KOPT-K1 (cell line): Measurements from ENCODE around the gene KCNH4.
A peak's percentile ranks its signal among the peaks of the same experiment; 100 is the strongest.
"Not testable (repeated sequence)": the region's sequence is repeated elsewhere in the genome, so short reads cannot be mapped to it uniquely, and the experiment has no call there.

Experiments
- H3K27ac ChIP-seq: fragments of 200-600 bp; sonication (generic); 2 replicates; pipeline ENCODE4 v1.5.1; 2016; ENCODE audit warnings: antibody characterized with exemption, mild to moderate bottlenecking, low read depth, low read length; ENCODE audit not compliant: poor library complexity, severe bottlenecking
- H3K36me3 ChIP-seq: fragments of 200-600 bp; sonication (generic); 2 replicates; pipeline ENCODE4 v1.5.1; 2017; ENCODE audit warnings: antibody characterized with exemption, mild to moderate bottlenecking, low read length, moderate library complexity; ENCODE audit not compliant: insufficient read depth
- H3K9me3 ChIP-seq: fragments of 200-600 bp; sonication (generic); 2 replicates; pipeline ENCODE4 v1.5.1; 2017; ENCODE audit warnings: antibody characterized with exemption, low read length, mild to moderate bottlenecking; ENCODE audit not compliant: insufficient read depth, poor library complexity, severe bottlenecking

Gene KCNH4

DNA sequence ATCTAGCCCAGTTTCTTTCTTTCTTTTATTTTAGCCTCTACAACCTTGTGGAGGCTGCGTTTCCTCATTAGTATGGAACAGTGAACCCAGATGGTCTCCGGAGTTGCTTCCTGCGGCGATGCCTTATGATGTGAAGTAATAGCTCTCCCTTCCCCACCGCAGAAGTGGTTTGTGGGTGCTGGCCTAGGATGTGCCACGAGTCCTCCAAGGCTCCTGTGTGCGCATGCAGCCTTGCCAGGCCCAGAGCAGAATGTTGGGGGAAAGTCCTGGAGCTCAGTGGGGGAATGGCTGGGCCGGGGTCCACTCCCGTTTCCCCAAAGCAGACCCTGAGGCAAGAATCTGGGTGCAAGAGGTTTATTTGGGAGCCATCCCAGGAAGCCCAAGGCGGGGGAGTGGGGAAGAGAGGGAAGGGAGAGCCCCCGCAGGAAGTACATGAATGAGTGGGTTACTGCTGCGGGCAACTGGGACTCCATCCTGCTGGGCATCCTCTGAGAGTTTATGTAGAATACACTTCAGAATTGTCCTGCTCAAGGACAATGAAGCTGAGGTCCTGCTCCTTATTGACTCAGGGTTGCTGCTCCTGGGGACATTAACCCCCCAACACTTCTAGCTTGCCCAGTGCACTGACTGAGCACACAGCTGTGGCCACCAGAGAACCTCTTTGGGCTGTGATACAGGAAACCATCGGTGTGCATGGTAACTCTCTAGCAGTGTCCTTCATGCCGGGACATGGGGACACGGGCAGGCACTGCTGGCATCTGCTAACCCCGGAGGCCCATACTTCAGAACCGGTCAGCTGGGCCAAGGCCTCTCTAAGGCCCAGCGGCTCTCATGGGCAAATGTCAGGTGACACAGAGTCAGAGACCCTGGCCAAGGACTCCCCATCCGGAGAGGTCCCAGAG is 8.1 kb upstream of the KCNH4 start:
- Histone ChIP-seq H3K27ac (no peak overlapping the region), H3K36me3 (no peaks in the 10 kb centered on the region), H3K9me3 (no peaks in the 10 kb centered on the region)

DNA sequence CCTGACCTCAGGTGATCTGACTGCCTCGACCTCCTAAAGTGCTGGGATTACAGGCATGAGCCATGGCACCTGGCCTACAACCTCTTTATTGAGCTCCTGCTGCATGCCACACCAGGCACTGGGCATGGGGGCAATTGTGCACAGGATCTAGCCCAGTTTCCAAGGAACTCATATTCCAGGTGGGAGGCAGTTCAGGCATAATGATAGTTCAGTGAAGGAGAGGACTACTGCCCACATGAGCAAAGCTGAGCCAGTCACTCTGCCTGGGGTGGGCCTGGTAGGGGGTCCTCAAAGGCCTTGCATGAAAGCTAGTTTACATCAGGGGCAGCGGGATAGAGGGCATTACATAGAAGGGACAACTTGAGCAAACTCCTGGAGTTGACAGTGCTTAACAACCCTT is 6.9 kb upstream of the KCNH4 start:
- no peak overlapping the region for H3K27ac ChIP-seq
- H3K36me3 ChIP-seq, result no peaks in the 10 kb centered on the region
- H3K9me3 ChIP-seq, result no peaks in the 10 kb centered on the region

DNA sequence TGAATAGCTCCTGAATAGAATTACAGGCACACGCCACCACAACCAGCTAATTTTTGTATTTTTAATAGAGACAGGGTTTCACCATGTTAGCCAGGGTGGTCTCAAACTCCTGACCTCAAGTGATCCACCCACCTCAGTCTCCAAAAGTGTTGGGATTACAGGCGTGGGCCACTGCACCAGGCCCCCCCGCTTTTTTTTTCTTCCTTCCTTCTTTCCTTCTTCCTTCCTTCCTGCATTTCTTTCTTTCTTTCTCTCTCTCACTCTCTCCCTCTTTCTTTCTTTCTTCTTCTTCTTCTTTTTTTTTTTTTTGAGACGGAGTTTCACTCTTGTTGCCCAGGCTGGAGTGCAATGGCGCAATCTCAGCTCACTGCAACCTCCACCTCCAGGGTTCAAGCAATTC is 5.2 kb upstream of the KCNH4 start:
- not testable (repeated sequence) for H3K36me3 ChIP-seq

DNA sequence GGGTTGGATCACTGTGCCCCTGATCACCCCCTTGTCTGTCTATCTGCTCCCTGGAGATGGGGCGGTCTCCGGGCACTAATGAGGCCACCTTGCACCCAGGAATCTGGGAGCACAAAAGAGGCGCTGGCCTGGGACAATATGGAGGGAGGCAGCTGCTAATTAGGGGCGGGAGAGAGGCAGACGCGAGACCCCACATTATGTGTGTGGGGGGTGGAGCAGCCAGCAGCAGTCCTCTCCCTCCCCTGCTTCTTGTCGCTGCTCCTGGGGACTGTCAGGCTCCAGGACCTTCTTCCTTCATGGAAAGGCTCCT is 4.6 kb upstream of the KCNH4 start:
- no peaks in the 10 kb centered on the region for H3K36me3 ChIP-seq
- no peaks in the 10 kb centered on the region for H3K9me3 ChIP-seq
- no peak overlapping the region for H3K27ac ChIP-seq

More for the DNA sequence above, 5.2 kb upstream of the KCNH4 start:
- not testable (repeated sequence) for H3K27ac ChIP-seq, H3K9me3 ChIP-seq

DNA sequence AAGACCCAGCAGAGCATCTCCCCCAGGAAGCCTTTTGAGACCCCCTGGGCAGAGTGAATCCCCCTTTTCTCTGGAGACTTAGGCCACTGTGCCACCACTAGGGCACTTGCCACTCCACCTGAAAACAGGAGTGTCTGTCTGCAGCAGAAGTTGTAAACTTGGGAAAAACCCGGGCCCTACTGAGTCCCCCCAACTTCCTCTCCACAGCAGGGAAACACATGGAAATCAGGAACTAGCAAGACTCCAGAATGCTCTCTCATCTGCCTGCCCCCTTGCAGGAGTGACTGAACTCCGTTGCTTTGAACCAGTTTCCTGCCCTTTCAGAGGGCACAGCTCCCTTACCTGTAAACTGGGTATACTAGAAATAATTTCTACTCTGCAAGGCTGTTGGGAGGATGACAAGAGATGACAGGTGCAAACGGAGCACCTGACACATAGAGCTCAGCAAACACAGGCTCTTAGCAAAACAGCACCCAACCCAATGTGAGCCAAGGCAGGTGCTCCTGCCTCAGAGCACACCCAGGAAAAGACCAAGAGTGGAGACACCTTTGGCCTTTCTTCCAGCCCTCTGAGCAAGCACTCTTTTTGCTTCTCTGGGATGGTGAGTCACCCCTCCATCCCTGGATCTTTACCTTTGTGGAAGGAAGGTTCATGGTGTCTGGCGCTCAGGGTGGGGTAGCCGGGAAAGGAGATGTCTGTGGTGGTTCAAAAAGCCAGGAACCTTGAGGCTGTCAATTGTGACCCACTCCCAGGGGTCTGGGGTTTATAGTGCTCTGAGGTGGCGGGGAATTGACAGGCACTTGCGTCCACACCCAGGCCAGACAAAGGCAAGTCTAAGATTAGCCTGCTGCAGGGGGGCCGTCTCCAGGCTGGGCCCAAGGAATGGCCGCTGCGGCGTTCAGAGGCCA is 4.0 kb upstream of the KCNH4 start, which contains the start of gene HCRT:
Gene HCRT, minus strand, starts transcription at position 740 of the 908 bp plus-strand sequence. Its CDS starts 87 bp downstream, at position 653.
- H3K36me3 ChIP-seq, result no peaks in the 10 kb centered on the region
- H3K27ac ChIP-seq, result peak within 1 kb of the TSS; percentile 61

DNA sequence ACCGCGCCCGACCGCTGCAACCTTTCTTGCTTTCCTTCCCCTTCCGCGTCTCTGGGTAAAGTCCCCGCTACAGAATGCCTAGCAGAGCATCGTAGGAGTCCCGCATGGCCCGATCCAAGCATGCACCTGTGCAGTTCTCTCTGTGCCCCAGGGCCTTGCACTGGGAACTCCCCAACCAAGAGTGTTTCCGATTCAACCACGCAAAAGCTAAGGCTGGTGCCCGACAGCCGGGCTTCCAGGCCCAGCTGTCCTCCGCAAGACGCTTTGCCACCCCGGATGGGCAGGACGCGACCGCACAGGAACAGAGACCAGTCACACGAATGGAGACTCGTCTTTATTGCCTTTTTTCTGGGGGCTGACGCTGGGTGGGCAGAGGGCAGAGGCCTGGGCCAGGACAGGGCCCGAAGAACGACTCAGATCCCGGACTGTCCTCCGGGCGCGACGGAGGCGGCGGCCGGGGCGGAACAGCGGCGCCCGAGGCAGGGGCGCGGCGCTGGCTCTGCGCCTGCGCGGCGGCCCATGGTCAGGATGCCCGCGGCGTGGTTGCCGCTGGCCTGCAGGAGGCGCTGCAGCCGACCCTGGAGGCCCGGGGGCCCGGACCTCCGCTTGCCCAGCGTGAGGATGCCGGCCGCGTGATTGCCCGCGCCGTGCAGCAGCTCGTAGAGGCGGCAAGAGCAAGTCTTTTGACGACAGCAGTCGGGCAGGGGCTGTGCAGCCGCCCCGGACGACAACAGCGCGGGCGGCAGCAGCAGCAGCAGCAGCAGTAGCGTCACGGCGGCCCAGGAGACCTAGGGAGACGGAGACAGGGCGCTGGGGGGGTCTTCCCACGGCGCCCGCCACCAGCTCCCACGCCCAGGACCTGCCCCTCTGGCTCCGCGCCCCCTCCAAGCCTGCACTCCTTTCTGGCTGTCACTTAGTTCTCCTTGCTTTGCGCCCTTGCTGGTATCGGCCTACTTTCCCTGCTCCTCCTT is 3.1 kb upstream of the KCNH4 start:
- H3K9me3 ChIP-seq, result no peaks in the 10 kb centered on the region
- H3K27ac ChIP-seq, result peak overlapping the region; percentile 61
- H3K36me3 ChIP-seq, result no peaks in the 10 kb centered on the region

More for the DNA sequence above, 4.0 kb upstream of the KCNH4 start, which contains the start of gene HCRT:
- no peaks in the 10 kb centered on the region for H3K9me3 ChIP-seq

DNA sequence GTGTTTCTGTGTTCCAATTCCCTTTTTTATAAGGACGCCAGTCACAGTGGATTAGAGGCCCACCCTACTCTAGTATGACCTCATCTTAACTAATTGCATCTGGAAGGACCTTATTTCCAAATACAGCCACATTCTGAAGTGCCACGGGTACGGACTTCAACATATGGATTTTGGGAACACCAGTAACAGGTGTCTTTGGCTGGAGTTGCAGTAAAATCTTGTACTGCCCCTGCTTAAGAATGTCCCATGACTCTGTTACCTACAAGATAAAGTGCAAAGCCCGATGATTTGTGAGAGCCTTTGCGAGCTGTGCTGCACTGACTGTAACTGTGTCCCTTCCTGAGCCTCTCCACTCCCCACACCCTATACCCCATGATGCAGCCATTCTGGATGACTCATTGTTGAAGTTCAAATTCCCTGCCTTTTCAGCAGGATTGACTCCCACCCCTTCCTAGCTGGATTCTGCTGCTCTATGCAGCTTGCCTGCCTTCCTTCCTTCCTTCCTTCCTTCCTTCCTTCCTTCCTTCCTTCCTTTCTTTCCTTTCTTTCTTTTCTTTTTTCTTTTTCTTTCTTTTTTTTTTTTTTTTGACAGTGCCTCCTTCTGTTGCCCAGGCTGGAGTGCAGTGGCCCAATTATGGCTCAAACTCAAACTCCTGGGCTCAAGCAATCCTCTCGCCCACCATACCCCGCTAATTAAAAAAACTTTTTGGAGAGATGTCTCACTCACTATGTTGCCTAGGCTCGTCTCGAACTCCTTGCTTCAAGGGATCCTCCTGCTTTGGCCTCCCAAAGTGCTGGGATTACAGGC is 2.2 kb upstream of the KCNH4 start:
- Histone ChIP-seq H3K9me3 (no peaks in the 10 kb centered on the region), H3K27ac (peak overlapping the region; percentile 61), H3K36me3 (no peaks in the 10 kb centered on the region)

DNA sequence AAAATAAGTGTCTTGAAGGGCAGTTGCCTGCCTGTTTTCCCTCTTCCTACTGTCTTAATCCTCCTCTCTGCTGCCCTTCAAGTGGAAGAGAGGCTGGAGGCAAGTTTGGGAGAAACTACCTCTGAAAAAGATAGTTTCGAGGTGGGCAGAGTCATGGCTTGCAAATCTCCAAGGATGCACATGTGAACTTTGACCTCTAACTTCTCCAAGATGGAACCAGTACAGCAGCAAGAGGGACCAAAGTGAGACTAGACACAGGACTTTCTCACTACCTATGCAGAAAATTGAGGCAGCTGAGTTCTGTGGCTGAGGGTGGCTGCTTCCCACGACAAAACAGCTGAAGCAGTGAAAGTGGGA is 887 bp upstream of the KCNH4 start:
- H3K9me3 ChIP-seq, result no peaks in the 10 kb centered on the region
- no peaks in the 10 kb centered on the region for H3K36me3 ChIP-seq
- no peak overlapping the region for H3K27ac ChIP-seq

DNA sequence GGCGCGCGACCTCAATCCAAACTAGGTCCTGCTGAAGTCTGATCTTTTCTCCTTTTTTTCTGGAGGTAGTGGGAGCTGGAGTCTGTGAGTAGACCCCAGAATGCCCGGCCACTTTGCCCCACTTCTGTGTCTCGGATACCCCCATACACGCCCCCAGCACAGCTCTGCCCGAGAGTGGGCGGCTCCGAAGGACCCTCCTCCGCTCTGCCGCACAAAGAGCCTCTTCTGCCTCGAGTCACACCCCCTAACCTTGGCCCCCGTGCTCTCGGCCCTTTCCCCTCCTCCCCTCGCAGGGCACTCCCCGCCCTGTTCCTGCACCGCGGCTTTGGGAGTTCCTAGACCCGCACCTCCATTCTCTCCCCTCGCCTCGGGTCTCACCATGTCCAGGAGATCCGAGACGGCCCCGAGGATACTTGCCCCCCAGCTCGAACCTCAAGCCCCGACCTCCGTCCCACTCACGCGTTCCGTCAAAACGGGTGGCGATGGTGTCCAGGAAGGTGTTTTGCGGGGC is 476 bp downstream of the KCNH4 start:
- H3K9me3 ChIP-seq, result no peaks in the 10 kb centered on the region
- H3K36me3 ChIP-seq, result no peaks in the 10 kb centered on the region
- no peak overlapping the region for H3K27ac ChIP-seq

DNA sequence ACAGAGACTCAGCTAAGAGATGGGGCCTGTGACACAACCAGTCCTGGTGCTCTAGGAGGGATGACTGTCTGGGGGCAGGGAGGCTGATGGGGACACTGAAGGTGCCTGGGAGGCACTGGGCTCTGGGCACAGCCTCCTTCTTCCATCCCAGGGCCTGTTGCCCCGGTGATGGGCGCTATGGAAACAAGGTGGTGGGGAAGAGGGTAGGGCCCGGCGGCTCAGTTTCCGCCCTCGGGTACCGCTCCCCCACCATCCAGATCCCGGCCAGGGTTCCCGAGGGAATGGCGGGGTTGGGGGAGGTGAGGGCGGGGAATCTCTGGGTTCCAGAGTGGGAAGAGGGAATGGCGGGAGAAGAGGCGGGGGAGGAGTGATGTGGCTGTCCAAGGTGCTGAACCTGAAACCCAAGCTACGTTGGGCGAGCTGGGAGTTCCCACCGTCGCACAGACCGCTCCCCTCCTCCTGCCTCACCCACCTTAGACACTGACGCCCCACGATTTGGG is 981 bp downstream of the KCNH4 start:
- no peaks in the 10 kb centered on the region for H3K9me3 ChIP-seq
- H3K27ac ChIP-seq, result no peak overlapping the region
- no peaks in the 10 kb centered on the region for H3K36me3 ChIP-seq

DNA sequence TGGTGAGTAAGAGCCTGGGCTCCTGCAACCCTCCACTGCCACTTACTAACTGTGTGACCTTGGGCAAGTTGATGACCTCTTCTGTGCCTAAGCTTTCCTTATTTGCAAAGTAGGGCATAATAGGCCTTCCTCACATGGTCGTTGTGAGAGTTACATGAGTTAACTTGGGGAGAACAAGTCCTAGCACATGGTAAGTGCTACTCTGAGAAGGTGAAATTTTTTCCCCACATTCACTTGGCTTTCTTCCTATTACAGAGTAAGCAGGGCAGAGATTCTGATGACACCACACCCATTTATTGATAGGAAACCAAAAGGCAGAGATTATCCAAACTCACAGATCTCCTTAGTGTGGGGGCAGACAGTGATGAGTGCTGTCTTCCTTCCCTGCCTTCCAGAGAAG is 1.6 kb downstream of the KCNH4 start:
- no peaks in the 10 kb centered on the region for H3K36me3 ChIP-seq
- H3K27ac ChIP-seq, result no peak overlapping the region
- no peaks in the 10 kb centered on the region for H3K9me3 ChIP-seq

DNA sequence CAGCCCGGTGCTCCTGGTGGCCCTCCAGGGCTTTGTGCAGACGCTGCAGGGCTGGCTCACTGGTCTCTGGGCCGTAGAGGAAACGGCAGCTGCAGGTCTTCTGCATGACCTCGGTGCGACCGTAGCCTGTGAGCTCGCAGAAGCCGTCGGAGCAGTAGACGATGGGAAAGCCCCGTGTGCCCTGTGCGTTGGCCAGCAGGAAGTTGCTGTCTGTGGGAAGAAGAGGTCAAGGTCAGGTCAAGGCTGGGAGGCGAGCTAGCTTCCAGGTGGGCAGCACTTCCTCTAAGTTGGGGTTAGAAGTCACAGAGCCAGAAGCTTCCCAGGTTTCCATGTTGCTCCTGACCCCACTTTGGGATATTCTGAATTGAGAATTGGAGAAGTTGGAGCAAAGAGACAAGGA is 2.1 kb downstream of the KCNH4 start:
- H3K27ac ChIP-seq, result no peak overlapping the region
- no peaks in the 10 kb centered on the region for H3K36me3 ChIP-seq
- H3K9me3 ChIP-seq, result no peaks in the 10 kb centered on the region

DNA sequence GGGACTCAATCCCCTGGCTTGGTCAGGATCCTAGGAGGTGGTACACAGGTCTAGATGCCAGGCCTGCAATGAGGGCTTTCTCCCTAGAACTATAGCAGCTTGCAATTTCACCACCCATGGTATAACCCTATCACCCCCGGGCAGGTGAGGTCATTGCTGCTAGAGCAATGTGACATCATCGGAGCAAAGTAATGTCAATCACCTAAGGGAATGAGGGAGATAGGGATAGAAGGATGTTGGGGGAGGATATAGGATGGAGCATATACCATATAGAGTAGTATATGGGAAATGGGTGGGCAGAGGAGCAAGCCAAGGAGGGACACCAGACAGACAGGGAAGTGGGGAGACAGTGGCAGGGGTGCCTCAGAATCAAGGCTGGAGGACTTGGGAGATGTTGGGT is 3.3 kb downstream of the KCNH4 start:
- Histone ChIP-seq H3K27ac (no peak overlapping the region), H3K9me3 (no peaks in the 10 kb centered on the region), H3K36me3 (no peaks in the 10 kb centered on the region)
